ENCODE data around the gene AMPD3.

DNA sequence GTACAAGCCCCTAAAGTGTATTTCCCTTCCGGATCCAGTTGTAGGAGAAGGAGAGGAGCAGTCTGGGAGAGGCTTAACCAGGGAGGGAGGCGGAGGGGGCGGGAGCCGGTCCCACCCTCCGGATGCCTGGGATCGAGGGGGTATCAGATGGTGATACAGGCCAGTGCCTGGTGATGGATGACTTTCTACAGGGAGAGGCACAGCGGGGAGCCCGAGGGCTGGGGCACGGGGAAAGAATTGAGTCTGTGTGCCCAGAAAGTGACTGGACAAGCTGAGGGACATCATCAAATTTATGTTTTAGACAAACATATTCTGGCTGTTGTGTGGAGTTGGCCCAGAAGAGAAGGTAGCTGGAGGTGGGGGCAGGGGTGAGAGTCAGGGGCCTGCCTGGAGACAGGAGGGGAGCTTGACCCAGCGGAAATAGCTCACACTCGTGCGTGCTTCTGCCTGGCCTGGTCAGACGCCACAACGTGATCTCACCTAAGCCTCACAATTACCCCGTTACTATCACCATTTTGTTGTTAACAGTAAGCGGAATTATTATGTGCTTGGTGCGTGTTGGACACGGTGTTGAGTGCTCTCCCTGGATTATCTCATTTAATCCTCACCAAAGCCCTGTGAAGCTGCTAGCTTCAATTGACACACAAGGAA, 42.4 kb downstream of the AMPD3 start:
- TF ChIP-seq EZH2 (IDR thresholded peaks at IDR 0.05; ENCODE audit: borderline replicate concordance, insufficient read depth, low read length, poor library complexity, severe bottlenecking) (no peak), TAF1 (IDR thresholded peaks at IDR 0.05; ENCODE audit: low read depth) (no peak), POLR2AphosphoS5 (IDR thresholded peaks at IDR 0.05) (no peak), SMC3 (conservative IDR thresholded peaks at IDR 0.05; ENCODE audit: poor library complexity) (no peak), REST (IDR thresholded peaks at IDR 0.05; ENCODE audit: borderline replicate concordance) (no peak), RAD21 (conservative IDR thresholded peaks at IDR 0.05) (no peak)
- TF ChIP-seq, protein P1, sequence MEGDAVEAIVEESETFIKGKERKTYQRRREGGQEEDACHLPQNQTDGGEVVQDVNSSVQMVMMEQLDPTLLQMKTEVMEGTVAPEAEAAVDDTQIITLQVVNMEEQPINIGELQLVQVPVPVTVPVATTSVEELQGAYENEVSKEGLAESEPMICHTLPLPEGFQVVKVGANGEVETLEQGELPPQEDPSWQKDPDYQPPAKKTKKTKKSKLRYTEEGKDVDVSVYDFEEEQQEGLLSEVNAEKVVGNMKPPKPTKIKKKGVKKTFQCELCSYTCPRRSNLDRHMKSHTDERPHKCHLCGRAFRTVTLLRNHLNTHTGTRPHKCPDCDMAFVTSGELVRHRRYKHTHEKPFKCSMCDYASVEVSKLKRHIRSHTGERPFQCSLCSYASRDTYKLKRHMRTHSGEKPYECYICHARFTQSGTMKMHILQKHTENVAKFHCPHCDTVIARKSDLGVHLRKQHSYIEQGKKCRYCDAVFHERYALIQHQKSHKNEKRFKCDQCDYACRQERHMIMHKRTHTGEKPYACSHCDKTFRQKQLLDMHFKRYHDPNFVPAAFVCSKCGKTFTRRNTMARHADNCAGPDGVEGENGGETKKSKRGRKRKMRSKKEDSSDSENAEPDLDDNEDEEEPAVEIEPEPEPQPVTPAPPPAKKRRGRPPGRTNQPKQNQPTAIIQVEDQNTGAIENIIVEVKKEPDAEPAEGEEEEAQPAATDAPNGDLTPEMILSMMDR (IDR thresholded peaks at IDR 0.05; ENCODE audit: poor library complexity, severe bottlenecking): no peak

Measured in neural cell (in vitro differentiated cells).